Spleen (tissue), 7 donors: ENCODE results near the gene MYLK4.

Experiments used
- POLR2A ChIP-seq, 3 donors: fragments of 450-650 bp; IDR thresholded peaks; one replicate each; pipeline ENCODE4 v1.5.1; 2017; ENCODE audit warnings: antibody characterized with exemption in 3 of 3, mild to moderate bottlenecking in 1 of 3
- POLR2AphosphoS5 ChIP-seq, 3 donors: sonication (generic); formaldehyde crosslinking; IDR thresholded peaks; one replicate each; pipeline ENCODE4 v1.5.1; 2017; ENCODE audit warnings: antibody characterized with exemption in 3 of 3
- TF ChIP-seq, protein P1 (sequence below), 11 experiments: fragments of 200-600 bp in 7 of 11; fragments of 450-650 bp in 4 of 11; sonication (generic) in 4 of 11; IDR thresholded peaks in 8 of 11; conservative IDR thresholded peaks in 3 of 11; 1 replicate in 7 of 11; 2 replicates in 4 of 11; pipeline versions ENCODE4 v1.4.0 to v1.8.0; 2016 to 2021; ENCODE audit warnings: antibody characterized with exemption in 11 of 11, inconsistent platforms in 4 of 11, mild to moderate bottlenecking in 1 of 11
- donor health status: DM: no; HTN: no; CAD: no; lungs with moderate emphysema.
- donor health status: DM: no; HTN: no; CAD: no.
- donor health status: DM: no; HTN: no; CAD: no.

DNA sequence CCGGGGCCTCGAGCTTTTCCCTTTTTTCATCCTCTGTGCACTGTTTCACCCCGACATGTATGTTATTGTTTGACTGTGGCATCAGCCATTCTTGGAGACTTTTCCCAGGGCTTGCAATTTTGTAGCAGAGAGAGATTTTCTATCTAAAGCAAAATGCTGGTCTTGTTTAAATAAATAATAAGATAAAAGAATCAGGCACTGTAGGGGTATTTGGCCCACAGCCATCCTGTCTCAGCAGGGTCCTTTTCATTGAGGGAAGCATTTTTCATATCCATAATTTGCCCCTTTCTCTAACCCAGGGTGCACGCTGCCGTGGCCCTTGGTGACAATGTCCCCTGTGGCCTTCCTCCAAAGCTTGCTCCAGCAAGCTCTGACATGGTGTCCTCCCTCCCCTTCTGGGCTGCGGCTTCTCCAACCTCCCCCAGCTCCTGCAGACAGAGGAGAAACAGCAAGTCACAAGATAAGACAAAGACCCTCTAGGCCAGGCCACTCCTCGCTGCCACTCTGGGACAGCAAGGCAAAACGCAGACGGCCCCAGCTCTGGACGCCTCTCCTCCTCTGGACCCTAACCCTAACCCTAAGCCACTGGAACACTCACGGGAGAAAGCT, 117.6 kb downstream of the MYLK4 start:
- TF ChIP-seq POLR2AphosphoS5 (IDR thresholded peaks at IDR 0.05) (no peak), POLR2A (IDR thresholded peaks at IDR 0.05) (no peak)
- TF ChIP-seq, protein P1, sequence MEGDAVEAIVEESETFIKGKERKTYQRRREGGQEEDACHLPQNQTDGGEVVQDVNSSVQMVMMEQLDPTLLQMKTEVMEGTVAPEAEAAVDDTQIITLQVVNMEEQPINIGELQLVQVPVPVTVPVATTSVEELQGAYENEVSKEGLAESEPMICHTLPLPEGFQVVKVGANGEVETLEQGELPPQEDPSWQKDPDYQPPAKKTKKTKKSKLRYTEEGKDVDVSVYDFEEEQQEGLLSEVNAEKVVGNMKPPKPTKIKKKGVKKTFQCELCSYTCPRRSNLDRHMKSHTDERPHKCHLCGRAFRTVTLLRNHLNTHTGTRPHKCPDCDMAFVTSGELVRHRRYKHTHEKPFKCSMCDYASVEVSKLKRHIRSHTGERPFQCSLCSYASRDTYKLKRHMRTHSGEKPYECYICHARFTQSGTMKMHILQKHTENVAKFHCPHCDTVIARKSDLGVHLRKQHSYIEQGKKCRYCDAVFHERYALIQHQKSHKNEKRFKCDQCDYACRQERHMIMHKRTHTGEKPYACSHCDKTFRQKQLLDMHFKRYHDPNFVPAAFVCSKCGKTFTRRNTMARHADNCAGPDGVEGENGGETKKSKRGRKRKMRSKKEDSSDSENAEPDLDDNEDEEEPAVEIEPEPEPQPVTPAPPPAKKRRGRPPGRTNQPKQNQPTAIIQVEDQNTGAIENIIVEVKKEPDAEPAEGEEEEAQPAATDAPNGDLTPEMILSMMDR (IDR thresholded peaks at IDR 0.05 in 8 of 11, conservative IDR thresholded peaks at IDR 0.05 in 3 of 11): no peak
